GM12864 (cell line): ENCODE measurements around the gene BHLHE40.

Experiments
- DNase-seq: peaks from one replicate; pipeline ENCODE4 v3.0.0-alpha.2; 2011; ENCODE audit warnings: low read depth
- H3K4me3 ChIP-seq: 2 replicates; pipeline ENCODE4 v1.5.1; 2011; ENCODE audit warnings: mild to moderate bottlenecking, low read depth, low read length, control low read depth
- TF ChIP-seq, protein P1 (sequence below): IDR thresholded peaks from 2 replicates; pipeline ENCODE4 v1.5.1; 2011; ENCODE audit warnings: low read depth, mild to moderate bottlenecking, moderate library complexity, low read length, control low read depth, inconsistent platforms; ENCODE audit errors: missing control alignments

The BHLHE40 gene

GRCh38 chr3:4949659-4950058 lies 29.6 kb upstream of the BHLHE40 start:
- H3K4me3 ChIP-seq, result no peak overlapping the region
- TF ChIP-seq, protein P1, sequence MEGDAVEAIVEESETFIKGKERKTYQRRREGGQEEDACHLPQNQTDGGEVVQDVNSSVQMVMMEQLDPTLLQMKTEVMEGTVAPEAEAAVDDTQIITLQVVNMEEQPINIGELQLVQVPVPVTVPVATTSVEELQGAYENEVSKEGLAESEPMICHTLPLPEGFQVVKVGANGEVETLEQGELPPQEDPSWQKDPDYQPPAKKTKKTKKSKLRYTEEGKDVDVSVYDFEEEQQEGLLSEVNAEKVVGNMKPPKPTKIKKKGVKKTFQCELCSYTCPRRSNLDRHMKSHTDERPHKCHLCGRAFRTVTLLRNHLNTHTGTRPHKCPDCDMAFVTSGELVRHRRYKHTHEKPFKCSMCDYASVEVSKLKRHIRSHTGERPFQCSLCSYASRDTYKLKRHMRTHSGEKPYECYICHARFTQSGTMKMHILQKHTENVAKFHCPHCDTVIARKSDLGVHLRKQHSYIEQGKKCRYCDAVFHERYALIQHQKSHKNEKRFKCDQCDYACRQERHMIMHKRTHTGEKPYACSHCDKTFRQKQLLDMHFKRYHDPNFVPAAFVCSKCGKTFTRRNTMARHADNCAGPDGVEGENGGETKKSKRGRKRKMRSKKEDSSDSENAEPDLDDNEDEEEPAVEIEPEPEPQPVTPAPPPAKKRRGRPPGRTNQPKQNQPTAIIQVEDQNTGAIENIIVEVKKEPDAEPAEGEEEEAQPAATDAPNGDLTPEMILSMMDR, result no peak
- no peak for DNase-seq

GRCh38 chr3:4950351-4950784 lies 28.9 kb upstream of the BHLHE40 start:
- TF ChIP-seq, protein P1, result no peak
- no peak overlapping the region for H3K4me3 ChIP-seq
- no peak for DNase-seq

DNA sequence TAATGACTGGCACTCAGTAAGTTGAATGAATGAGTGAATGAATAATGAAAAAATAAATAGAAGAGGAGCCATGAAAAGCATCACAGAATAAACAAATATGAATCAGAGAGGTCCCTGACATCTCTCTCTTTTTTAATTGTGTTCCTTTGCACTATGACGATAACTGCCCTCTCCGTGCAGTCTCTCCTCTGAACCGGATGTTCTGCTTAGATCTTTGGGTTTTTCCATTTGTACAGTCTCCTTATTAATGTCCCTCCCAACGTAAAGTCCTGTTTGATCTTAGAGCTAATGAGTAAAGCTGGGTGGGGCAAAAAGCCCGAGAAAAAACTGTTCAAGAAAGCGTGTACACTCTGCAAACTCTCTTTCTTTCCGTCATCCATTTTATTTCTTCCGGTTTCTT lies 28.3 kb upstream of the BHLHE40 start:
- no peak overlapping the region for H3K4me3 ChIP-seq
- TF ChIP-seq, protein P1, result no peak
- DNase-seq, result no peak

DNA sequence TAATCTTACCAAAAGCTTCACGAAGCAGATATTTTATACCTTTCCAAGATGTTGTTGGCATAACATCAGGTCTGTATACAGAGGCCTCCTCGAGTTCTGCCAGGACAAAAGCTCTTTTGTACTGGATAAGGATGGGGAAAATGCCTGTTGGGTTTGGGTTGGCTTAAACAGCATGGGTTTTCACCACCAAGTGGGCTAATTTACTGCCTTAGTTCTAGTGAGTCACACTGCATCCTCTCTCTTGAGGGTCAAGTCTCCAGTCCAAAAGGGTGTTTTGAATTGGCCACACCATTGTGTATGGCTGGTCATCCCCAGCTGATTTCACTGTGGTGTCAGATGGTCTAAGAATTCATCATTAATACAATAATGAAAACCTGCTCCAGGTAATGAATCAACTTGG lies 26.1 kb upstream of the BHLHE40 start:
- no peak for DNase-seq
- H3K4me3 ChIP-seq, result no peak overlapping the region
- TF ChIP-seq, protein P1, result no peak

DNA sequence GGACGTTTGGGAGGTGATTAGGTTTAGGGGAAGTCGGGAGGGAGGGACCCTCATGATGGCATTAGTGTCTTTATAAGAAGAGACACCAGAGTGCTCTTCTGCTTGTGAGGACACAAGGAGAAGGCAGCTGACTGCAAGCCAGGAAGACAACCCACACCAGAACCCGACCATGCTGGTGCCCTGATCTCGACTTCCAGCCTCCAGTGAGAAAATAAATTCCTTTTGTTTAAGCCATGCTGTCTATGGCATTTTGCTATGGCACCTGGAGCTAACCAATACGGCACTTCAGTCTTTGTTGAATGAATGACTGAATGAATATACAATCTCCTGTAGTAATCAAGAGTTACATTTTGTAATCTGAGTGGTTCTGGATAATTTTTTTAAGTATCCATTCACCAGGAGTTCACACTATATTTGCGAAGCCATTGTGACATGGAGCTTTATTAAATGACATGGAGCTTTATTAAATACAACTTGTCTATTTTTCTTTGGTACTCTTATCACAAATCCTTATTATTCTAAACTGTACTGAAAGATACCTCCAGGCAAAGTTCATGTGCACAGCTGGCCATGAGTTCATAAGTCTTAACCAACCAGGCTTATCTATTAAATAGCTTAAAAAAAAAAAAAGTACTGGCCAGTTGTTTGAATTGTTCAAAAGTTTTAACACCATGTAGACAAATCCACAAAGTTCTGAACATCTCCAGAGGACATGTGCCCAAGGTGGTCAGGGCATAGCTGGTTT lies 24.8 kb upstream of the BHLHE40 start:
- no peak for DNase-seq
- H3K4me3 ChIP-seq, result no peak overlapping the region
- TF ChIP-seq, protein P1, result no peak

GRCh38 chr3:4956099-4956498 lies 23.1 kb upstream of the BHLHE40 start:
- TF ChIP-seq, protein P1, result no peak
- no peak for DNase-seq
- H3K4me3 ChIP-seq, result no peak overlapping the region

- no peak overlapping the region for H3K4me3 ChIP-seq
- DNase-seq, result no peak
- TF ChIP-seq, protein P1, result no peak
These were observed 22.5 kb upstream of the BHLHE40 start for GRCh38 chr3:4956738-4957137.
